Glutamatergic neuron (in vitro differentiated cells): ENCODE data around the gene NIBAN1. TPM values are rescaled to one million over a fixed set of nuclear protein-coding genes. Genes with fewer than 3 reads are reported as not detected.

Source experiments
- DNase-seq: peaks from one replicate; pipeline ENCODE4 v3.0.0; 2022
- H3K27ac Mint-ChIP-seq: one replicate; pipeline ENCODE4 v1.8.0; 2020; ENCODE audit warnings: mild to moderate bottlenecking, mixed read lengths, inconsistent platforms; ENCODE audit not compliant: unreplicated experiment
- H3K27me3 Mint-ChIP-seq: one replicate; pipeline ENCODE4 v1.8.0; 2020; ENCODE audit warnings: mild to moderate bottlenecking, moderate library complexity, mixed read lengths, inconsistent platforms; ENCODE audit not compliant: unreplicated experiment
- H3K36me3 Mint-ChIP-seq: one replicate; pipeline ENCODE4 v1.8.0; 2020; ENCODE audit warnings: mild to moderate bottlenecking, mixed read lengths, inconsistent platforms; ENCODE audit not compliant: unreplicated experiment
- H3K4me1 Mint-ChIP-seq: one replicate; pipeline ENCODE4 v1.8.0; 2020; ENCODE audit warnings: mild to moderate bottlenecking, low read depth, mixed read lengths, inconsistent platforms; ENCODE audit not compliant: unreplicated experiment
- H3K4me3 Mint-ChIP-seq: one replicate; pipeline ENCODE4 v1.8.0; 2020; ENCODE audit warnings: mild to moderate bottlenecking, mixed read lengths, inconsistent platforms; ENCODE audit not compliant: unreplicated experiment
- H3K9me3 Mint-ChIP-seq: one replicate; pipeline ENCODE4 v1.8.0; 2020; ENCODE audit warnings: mild to moderate bottlenecking, moderate library complexity, mixed read lengths, inconsistent platforms; ENCODE audit not compliant: unreplicated experiment
- CTCF ChIP-seq: fragments of 200-600 bp; sonication (generic); IDR thresholded peaks from one replicate; pipeline ENCODE4 v1.5.0; 2021; ENCODE audit not compliant: partially characterized antibody, unreplicated experiment
- total RNA-seq: library from RNA; stranded (reverse); fragmentation: NEBNext Ultra II Directional; extraction: Animal tissue kit (Norgen Biotek cat#: 25700); gene quantifications from one replicate; pipeline ENCODE4 v1.2.1, GENCODE V29; 2021; ENCODE audit not compliant: unreplicated experiment

NIBAN1 gene
- total RNA-seq, 1 donor from 2014 or later: 2.4 TPM

DNA sequence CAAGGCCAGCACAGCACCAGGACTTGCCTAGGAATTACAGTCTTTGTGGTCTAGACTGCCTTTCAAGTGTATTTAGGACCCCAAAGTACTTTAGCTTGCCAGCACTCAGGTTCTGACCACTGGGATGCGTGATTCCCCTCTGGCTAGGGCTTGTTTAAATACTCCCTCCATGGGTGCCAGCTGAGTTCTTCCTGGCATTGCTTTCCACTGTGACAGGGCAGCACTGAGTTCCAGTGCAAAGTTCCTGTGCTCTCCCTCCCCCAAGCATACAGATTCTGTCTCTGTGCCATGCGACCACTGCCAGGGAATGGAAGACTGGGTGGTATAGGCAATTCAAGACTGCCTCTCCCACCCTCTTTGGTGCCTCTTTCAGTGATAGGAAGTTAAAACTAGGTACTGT, 45.9 kb downstream of the NIBAN1 start:
- no peak overlapping the region for H3K27ac Mint-ChIP-seq
- no peak overlapping the region for H3K4me3 Mint-ChIP-seq
- H3K36me3 Mint-ChIP-seq: peaks cover 5% of the 10 kb centered on the region
- no peaks in the 10 kb centered on the region for H3K4me1 Mint-ChIP-seq
- H3K27me3 Mint-ChIP-seq: peaks cover 2% of the 10 kb centered on the region
- no peak for TF ChIP-seq CTCF
- no peak for DNase-seq
- peaks cover 3% of the 10 kb centered on the region for H3K9me3 Mint-ChIP-seq

Other genes starting within 250 kb of the NIBAN1 start
- gene EDEM3, start 219.7 kb downstream of the NIBAN1 start, total RNA-seq: 23.6 TPM
- gene RNF2, start 71.0 kb upstream of the NIBAN1 start, total RNA-seq: 33.8 TPM
- gene TRMT1L, start 182.4 kb upstream of the NIBAN1 start, total RNA-seq: 13.5 TPM
- gene SWT1, start 182.7 kb upstream of the NIBAN1 start, total RNA-seq: 15.5 TPM